HL-60 (cell line): ENCODE results near the gene STX18.

ENCODE experiments used
- DNase-seq, 2 experiments: peaks; one replicate each; pipeline ENCODE4 v3.0.0-alpha.2; 2010 to 2020; ENCODE audit warnings: low read depth in 1 of 2, low spot score in 1 of 2
- H3K27ac ChIP-seq: fragments of 250-450 bp; sonication (Bioruptor Pico); replicated peaks from 2 replicates; pipeline ENCODE4 v1.5.1; 2020; ENCODE audit warnings: mild to moderate bottlenecking, moderate library complexity
- H3K27me3 ChIP-seq: fragments of 250-450 bp; sonication (Bioruptor Pico); 2 replicates; pipeline ENCODE4 v1.5.1; 2021; ENCODE audit warnings: mild to moderate bottlenecking, moderate library complexity; ENCODE audit not compliant: insufficient read depth, poor library complexity, severe bottlenecking
- H3K4me3 ChIP-seq: replicated peaks from 2 replicates; pipeline ENCODE4 v1.5.1; 2011; ENCODE audit warnings: mild to moderate bottlenecking, control low read depth, low read length; ENCODE audit not compliant: insufficient read depth
- GABPA ChIP-seq: IDR thresholded peaks from 2 replicates; pipeline ENCODE4 v1.6.1; 2012; ENCODE audit warnings: low read depth
- POLR2AphosphoS5 ChIP-seq: IDR thresholded peaks from 2 replicates; pipeline ENCODE4 v1.6.1; 2012; ENCODE audit warnings: low read depth
- SPI1 ChIP-seq: IDR thresholded peaks from 2 replicates; pipeline ENCODE4 v1.6.1; 2012; ENCODE audit warnings: low read depth, mild to moderate bottlenecking, borderline replicate concordance
- TF ChIP-seq, protein P1 (sequence below): IDR thresholded peaks from 2 replicates; pipeline ENCODE4 v1.6.1; 2012; ENCODE audit warnings: low read depth; ENCODE audit not compliant: insufficient replicate concordance
- TF ChIP-seq, protein P2 (sequence below): IDR thresholded peaks from one replicate; pipeline ENCODE4 v1.5.1; 2011; ENCODE audit warnings: low read length, control low read depth, inconsistent platforms; ENCODE audit not compliant: insufficient read depth

The STX18 gene

DNA sequence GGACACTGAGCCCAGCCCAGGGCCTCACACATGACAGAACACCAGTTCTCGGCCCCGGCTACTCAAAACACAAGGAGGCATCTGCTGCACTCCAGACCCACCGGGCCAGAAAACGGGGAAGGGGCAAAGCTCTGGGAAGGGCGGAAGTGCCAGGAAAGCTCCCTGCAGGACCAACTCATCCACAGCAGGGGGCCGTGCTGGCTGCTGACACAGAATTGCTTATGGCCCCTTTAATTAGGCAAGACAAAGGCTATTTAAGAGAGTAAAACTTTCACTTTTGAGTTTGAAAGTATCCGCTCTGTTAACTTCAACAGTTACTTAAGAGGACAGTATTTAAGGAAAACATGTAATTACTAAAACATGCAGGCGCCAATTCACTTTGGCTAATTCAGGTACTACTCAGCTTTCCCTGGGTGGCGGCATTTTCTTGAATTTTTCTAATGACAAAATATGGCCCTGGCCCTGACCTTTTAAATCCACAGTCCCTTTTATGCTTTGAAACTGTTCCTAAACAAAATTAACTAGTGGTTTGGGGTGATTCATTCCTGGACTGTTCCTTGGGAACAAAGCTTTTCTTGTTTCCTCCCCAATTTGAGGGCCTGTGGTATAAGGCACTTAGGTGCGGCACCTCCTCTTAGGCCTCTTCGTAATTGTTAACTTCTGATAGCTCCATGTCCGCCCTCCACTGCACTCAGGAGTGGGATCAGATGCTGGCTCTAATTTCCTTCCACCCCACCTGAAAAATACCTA lies 114.6 kb downstream of the STX18 start:
- no peak for DNase-seq
- Histone ChIP-seq H3K4me3 (no peak overlapping the region), H3K27me3 (no peaks in the 10 kb centered on the region), H3K27ac (no peak overlapping the region)
- TF ChIP-seq GABPA (no peak), POLR2AphosphoS5 (no peak), SPI1 (no peak)
- TF ChIP-seq, protein P1, sequence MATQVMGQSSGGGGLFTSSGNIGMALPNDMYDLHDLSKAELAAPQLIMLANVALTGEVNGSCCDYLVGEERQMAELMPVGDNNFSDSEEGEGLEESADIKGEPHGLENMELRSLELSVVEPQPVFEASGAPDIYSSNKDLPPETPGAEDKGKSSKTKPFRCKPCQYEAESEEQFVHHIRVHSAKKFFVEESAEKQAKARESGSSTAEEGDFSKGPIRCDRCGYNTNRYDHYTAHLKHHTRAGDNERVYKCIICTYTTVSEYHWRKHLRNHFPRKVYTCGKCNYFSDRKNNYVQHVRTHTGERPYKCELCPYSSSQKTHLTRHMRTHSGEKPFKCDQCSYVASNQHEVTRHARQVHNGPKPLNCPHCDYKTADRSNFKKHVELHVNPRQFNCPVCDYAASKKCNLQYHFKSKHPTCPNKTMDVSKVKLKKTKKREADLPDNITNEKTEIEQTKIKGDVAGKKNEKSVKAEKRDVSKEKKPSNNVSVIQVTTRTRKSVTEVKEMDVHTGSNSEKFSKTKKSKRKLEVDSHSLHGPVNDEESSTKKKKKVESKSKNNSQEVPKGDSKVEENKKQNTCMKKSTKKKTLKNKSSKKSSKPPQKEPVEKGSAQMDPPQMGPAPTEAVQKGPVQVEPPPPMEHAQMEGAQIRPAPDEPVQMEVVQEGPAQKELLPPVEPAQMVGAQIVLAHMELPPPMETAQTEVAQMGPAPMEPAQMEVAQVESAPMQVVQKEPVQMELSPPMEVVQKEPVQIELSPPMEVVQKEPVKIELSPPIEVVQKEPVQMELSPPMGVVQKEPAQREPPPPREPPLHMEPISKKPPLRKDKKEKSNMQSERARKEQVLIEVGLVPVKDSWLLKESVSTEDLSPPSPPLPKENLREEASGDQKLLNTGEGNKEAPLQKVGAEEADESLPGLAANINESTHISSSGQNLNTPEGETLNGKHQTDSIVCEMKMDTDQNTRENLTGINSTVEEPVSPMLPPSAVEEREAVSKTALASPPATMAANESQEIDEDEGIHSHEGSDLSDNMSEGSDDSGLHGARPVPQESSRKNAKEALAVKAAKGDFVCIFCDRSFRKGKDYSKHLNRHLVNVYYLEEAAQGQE, result no peak
- TF ChIP-seq, protein P2, sequence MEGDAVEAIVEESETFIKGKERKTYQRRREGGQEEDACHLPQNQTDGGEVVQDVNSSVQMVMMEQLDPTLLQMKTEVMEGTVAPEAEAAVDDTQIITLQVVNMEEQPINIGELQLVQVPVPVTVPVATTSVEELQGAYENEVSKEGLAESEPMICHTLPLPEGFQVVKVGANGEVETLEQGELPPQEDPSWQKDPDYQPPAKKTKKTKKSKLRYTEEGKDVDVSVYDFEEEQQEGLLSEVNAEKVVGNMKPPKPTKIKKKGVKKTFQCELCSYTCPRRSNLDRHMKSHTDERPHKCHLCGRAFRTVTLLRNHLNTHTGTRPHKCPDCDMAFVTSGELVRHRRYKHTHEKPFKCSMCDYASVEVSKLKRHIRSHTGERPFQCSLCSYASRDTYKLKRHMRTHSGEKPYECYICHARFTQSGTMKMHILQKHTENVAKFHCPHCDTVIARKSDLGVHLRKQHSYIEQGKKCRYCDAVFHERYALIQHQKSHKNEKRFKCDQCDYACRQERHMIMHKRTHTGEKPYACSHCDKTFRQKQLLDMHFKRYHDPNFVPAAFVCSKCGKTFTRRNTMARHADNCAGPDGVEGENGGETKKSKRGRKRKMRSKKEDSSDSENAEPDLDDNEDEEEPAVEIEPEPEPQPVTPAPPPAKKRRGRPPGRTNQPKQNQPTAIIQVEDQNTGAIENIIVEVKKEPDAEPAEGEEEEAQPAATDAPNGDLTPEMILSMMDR, result no peak

DNA sequence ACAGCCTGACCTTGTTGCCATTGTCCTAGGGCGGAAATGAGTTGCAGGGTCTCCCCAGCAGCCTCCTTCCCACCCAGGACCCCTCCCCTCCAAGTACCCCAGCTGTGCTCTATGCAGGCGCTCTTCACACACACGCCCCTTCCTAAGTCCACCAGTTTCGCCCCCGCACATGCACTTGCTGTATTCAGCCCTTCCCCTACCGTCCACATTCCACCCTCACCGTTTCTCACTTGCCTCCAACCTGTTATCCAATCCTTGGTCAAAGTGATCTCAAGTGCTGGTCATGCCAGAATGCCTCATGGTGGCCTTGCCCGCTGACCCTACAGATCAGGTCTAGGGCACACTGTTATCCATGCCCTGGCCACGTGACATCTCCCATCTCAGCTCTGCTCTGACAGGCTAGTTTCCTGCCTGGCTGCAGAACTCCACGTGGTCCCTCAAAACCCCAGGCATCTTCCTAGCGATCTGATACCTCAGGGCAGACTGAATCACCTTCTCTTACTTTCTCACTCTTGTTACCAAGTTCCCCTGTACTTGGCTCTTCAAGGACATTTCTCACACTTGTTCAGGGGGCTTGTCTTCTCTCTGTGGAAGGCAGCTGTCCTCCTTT lies 115.2 kb downstream of the STX18 start:
- no peak for DNase-seq
- Histone ChIP-seq H3K4me3 (no peak overlapping the region), H3K27me3 (no peaks in the 10 kb centered on the region), H3K27ac (no peak overlapping the region)
- TF ChIP-seq POLR2AphosphoS5, result no peak
- TF ChIP-seq, protein P2, result no peak
- TF ChIP-seq GABPA, result no peak
- TF ChIP-seq SPI1, result no peak
- TF ChIP-seq, protein P1, result no peak

DNA sequence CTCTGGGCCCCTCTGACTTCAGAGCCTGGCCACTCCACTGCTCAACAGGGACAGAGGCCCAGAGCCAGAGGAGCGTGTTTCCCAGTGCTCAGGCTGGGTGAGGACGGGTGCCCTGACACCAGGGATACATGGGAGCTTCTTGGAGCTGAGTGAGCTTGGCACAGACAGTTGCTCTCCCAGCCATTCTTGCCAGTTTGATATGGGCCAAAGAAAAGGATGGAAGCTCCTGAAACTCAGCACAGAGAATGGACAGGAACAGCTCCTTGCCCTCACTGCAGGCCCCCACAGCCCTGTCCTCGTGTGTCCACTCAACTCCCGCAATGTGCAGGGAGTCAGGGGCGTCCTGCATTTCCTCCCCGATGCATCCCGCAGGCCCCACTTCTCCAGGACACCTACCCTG lies 116.2 kb downstream of the STX18 start:
- no peak overlapping the region for H3K4me3 ChIP-seq

More for the DNA sequence above, 116.2 kb downstream of the STX18 start:
- Histone ChIP-seq H3K27me3 (no peaks in the 10 kb centered on the region), H3K27ac (no peak overlapping the region)
- DNase-seq, result no peak
- TF ChIP-seq, protein P1, result no peak
- TF ChIP-seq SPI1 (no peak), GABPA (no peak), POLR2AphosphoS5 (no peak)
- TF ChIP-seq, protein P2, result no peak
